ENCODE measurements around the gene CPVL.
A peak's percentile ranks its signal among the peaks of the same experiment; 100 is the strongest.

CPVL gene

GRCh38 chr7:29149036-29149435 lies 2.7 kb upstream of the CPVL start:
- Histone ChIP-seq H3K79me1 (replicated peaks; ENCODE audit: low read length, poor library complexity, severe bottlenecking) (no peaks in the 10 kb centered on the region), H4K91ac (ENCODE audit: low read length) (no peak overlapping the region), H2BK15ac (ENCODE audit: low read depth, poor library complexity, severe bottlenecking) (no peak overlapping the region), H4K8ac (ENCODE audit: low read length) (no peak overlapping the region), H2BK120ac (ENCODE audit: low read depth, low read length) (no peak overlapping the region), H3K27me3 (ENCODE audit: control insufficient read depth in 1 of 2, insufficient read depth in 1 of 2, low read length in 2 of 2) (peaks cover 45 to 49% of the 10 kb centered on the region in 2 experiments), H3K14ac (ENCODE audit: low read length in 2 of 2) (no peak overlapping the region), H3K4me3 (ENCODE audit: insufficient read depth in 1 of 2, low read depth in 1 of 2, low read length in 2 of 2) (no peak overlapping the region), H3K27ac (ENCODE audit: low read length, poor library complexity, severe bottlenecking) (no peak overlapping the region), H3K23ac (ENCODE audit: low read length in 2 of 2) (no peak overlapping the region), H3K4me1 (ENCODE audit: control insufficient read depth, insufficient read depth, low read depth, low read length) (peaks cover 6% of the 10 kb centered on the region), H2BK12ac (ENCODE audit: low read length in 2 of 2) (no peak overlapping the region), H2BK5ac (ENCODE audit: low read depth, low read length, poor library complexity, severe bottlenecking) (no peak overlapping the region), H3K36me3 (ENCODE audit: control insufficient read depth in 1 of 2, insufficient read depth in 2 of 2, low read depth in 1 of 2, low read length in 2 of 2) (no peaks in the 10 kb centered on the region), H3K4ac (ENCODE audit: low read depth in 1 of 2, low read length in 2 of 2) (no peak overlapping the region), H2AFZ (ENCODE audit: low read depth, low read length) (no peak overlapping the region), H3K4me2 (ENCODE audit: low read length, poor library complexity, severe bottlenecking) (no peak overlapping the region), H3K9me3 (ENCODE audit: control insufficient read depth, low read length) (no peaks in the 10 kb centered on the region), H2AK5ac (ENCODE audit: low read length, severe bottlenecking) (no peak overlapping the region), H3K9ac (ENCODE audit: low read length) (no peak overlapping the region), H3K18ac (ENCODE audit: low read depth in 1 of 2, low read length in 2 of 2) (no peak overlapping the region)
- WGBS = 93% methylated on average over 12 of the region's 12 CpGs
- no peak for DNase-seq

DNA sequence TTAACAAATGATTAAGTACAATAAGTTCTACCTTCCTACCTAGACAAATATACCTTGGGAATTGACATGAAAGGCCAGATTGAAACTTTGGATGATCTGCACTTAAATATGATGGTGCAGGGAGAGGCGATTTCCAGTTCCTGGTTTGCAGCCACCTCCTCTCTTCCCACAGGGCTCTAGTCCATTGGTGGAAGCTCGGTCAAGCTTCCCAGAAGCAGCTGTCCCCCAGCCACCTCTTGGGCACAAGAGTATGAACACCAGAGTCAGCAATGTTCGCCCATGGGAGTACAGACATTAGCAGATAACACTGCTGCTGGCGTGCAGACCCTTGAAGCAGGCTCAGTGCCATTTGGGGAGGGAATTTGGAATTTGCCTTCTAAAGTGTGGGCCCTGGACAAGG lies 1.5 kb upstream of the CPVL start:
- Histone ChIP-seq H3K4me3 (ENCODE audit: insufficient read depth in 1 of 2, low read depth in 1 of 2, low read length in 2 of 2) (no peak overlapping the region), H3K18ac (ENCODE audit: low read depth in 1 of 2, low read length in 2 of 2) (no peak overlapping the region), H3K36me3 (ENCODE audit: control insufficient read depth in 1 of 2, insufficient read depth in 2 of 2, low read depth in 1 of 2, low read length in 2 of 2) (no peaks in the 10 kb centered on the region), H3K9ac (ENCODE audit: low read length) (no peak overlapping the region), H3K79me1 (replicated peaks; ENCODE audit: low read length, poor library complexity, severe bottlenecking) (no peaks in the 10 kb centered on the region), H3K4me2 (ENCODE audit: low read length, poor library complexity, severe bottlenecking) (no peak overlapping the region), H3K23ac (ENCODE audit: low read length in 2 of 2) (no peak overlapping the region), H2BK120ac (ENCODE audit: low read depth, low read length) (no peak overlapping the region), H3K9me3 (ENCODE audit: control insufficient read depth, low read length) (no peaks in the 10 kb centered on the region), H4K8ac (ENCODE audit: low read length) (no peak overlapping the region), H2AK5ac (ENCODE audit: low read length, severe bottlenecking) (no peak overlapping the region), H2BK15ac (ENCODE audit: low read depth, poor library complexity, severe bottlenecking) (no peak overlapping the region), H4K91ac (ENCODE audit: low read length) (no peak overlapping the region), H2BK12ac (ENCODE audit: low read length in 2 of 2) (no peak overlapping the region), H3K27ac (ENCODE audit: low read length, poor library complexity, severe bottlenecking) (no peak overlapping the region), H3K14ac (ENCODE audit: low read length in 2 of 2) (no peak overlapping the region), H2AFZ (ENCODE audit: low read depth, low read length) (no peak overlapping the region), H3K27me3 (ENCODE audit: control insufficient read depth in 1 of 2, insufficient read depth in 1 of 2, low read length in 2 of 2) (peaks cover 49 to 58% of the 10 kb centered on the region in 2 experiments), H3K4ac (ENCODE audit: low read depth in 1 of 2, low read length in 2 of 2) (no peak overlapping the region), H3K4me1 (ENCODE audit: control insufficient read depth, insufficient read depth, low read depth, low read length) (peaks cover 6% of the 10 kb centered on the region), H2BK5ac (ENCODE audit: low read depth, low read length, poor library complexity, severe bottlenecking) (no peak overlapping the region)
- 97% methylated on average over 4 of the region's 4 CpGs for WGBS
- no peak for DNase-seq

DNA sequence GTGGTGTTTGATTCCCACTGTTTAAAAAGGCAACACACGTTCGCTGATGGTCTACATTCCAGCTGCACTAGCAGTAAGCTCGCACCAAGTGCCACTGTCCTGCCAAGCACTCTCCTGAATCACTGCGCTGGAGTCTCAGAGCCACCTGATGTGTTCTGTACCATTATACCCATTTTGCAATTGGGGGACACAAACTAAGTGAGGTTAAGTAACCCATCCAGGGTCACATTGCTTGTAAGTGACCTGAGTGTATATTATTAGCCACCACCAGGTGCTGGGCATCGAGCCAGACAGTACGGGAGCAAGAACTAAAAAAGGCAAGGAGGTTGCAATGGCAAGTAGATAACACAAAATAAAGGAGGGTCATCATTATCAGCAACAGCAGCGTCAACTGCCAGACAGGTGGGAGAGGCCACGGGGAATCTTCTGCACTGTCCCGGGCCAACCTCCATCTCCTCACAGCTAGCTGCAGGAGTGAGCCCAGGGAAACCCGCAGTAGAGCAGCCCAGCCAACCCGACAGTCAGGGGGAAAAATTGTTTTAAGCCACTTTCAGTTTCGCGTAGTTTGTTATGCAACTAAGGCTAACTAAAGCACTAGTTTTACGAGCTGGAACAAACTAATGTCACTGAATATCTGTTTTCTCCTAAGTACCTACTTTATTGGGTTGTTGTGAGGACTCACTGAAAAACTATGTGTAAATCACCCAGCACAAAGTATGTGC lies 712 bp upstream of the CPVL start:
- H3K9me3 ChIP-seq (ENCODE audit: control insufficient read depth, low read length) = no peaks in the 10 kb centered on the region
- H4K91ac ChIP-seq (ENCODE audit: low read length) = peak overlapping the region; percentile 53
- peaks cover 6% of the 10 kb centered on the region for H3K4me1 ChIP-seq (ENCODE audit: control insufficient read depth, insufficient read depth, low read depth, low read length)
- H3K36me3 ChIP-seq (ENCODE audit: control insufficient read depth in 1 of 2, insufficient read depth in 2 of 2, low read depth in 1 of 2, low read length in 2 of 2) = no peaks in the 10 kb centered on the region
- H3K27ac ChIP-seq (ENCODE audit: low read length, poor library complexity, severe bottlenecking) = no peak overlapping the region
- no peak overlapping the region for H3K4ac ChIP-seq (ENCODE audit: low read depth in 1 of 2, low read length in 2 of 2)
- no peak overlapping the region for H2AK5ac ChIP-seq (ENCODE audit: low read length, severe bottlenecking)
- no peak overlapping the region for H3K14ac ChIP-seq (ENCODE audit: low read length in 2 of 2)
- H2BK12ac ChIP-seq (ENCODE audit: low read length in 2 of 2) = no peak overlapping the region
- peaks cover 45 to 63% of the 10 kb centered on the region in 2 experiments for H3K27me3 ChIP-seq (ENCODE audit: control insufficient read depth in 1 of 2, insufficient read depth in 1 of 2, low read length in 2 of 2)
- no peak overlapping the region for H3K23ac ChIP-seq (ENCODE audit: low read length in 2 of 2)
- H2AFZ ChIP-seq (ENCODE audit: low read depth, low read length) = no peak overlapping the region
- H2BK120ac ChIP-seq (ENCODE audit: low read depth, low read length) = no peak overlapping the region
- peak overlapping the region; percentile 53 for H3K9ac ChIP-seq (ENCODE audit: low read length)
- WGBS = 62% methylated on average over 13 of the region's 14 CpGs
- DNase-seq = peak; percentile 16
- peak overlapping the region in 1 of 2 experiments; percentile 74 for H3K4me3 ChIP-seq (ENCODE audit: insufficient read depth in 1 of 2, low read depth in 1 of 2, low read length in 2 of 2)
- no peak overlapping the region for H4K8ac ChIP-seq (ENCODE audit: low read length)
- no peak overlapping the region for H3K4me2 ChIP-seq (ENCODE audit: low read length, poor library complexity, severe bottlenecking)
- H3K79me1 ChIP-seq (replicated peaks; ENCODE audit: low read length, poor library complexity, severe bottlenecking) = no peaks in the 10 kb centered on the region
- H2BK5ac ChIP-seq (ENCODE audit: low read depth, low read length, poor library complexity, severe bottlenecking) = no peak overlapping the region
- H3K18ac ChIP-seq (ENCODE audit: low read depth in 1 of 2, low read length in 2 of 2) = no peak overlapping the region
- no peak overlapping the region for H2BK15ac ChIP-seq (ENCODE audit: low read depth, poor library complexity, severe bottlenecking)

DNA sequence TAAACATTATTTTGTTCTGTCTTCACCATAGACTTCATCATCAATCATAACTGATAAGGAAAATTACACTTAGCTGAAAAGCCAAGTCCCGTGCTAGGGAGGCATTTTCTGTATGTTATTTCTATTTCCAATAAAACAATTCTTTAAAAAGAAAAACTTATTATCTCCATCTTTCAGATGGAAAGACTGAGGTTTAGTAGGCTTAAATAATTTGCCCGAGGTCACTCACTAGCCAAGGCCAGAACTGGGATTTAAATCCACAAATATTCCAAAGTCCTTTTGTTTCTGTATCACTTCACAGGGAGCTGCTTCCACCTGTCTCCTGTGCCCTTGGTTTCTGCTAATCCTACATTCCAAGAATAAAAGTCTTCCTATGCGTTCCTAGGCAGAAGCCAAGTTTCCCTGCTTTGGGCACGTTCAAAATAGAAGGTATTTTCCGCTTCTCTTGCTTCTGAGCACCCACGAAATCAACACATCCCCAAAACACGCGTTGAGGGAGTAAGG lies 732 bp downstream of the CPVL start:
- H3K27me3 ChIP-seq (ENCODE audit: control insufficient read depth in 1 of 2, insufficient read depth in 1 of 2, low read length in 2 of 2) = peaks cover 45 to 66% of the 10 kb centered on the region in 2 experiments
- DNase-seq = no peak
- no peak overlapping the region for H2BK5ac ChIP-seq (ENCODE audit: low read depth, low read length, poor library complexity, severe bottlenecking)
- H2AK5ac ChIP-seq (ENCODE audit: low read length, severe bottlenecking) = no peak overlapping the region
- H3K23ac ChIP-seq (ENCODE audit: low read length in 2 of 2) = no peak overlapping the region
- no peak overlapping the region for H4K91ac ChIP-seq (ENCODE audit: low read length)
- peaks cover 6% of the 10 kb centered on the region for H3K4me1 ChIP-seq (ENCODE audit: control insufficient read depth, insufficient read depth, low read depth, low read length)
- 6% methylated on average over 7 of the region's 8 CpGs for WGBS
- H2AFZ ChIP-seq (ENCODE audit: low read depth, low read length) = no peak overlapping the region
- H3K27ac ChIP-seq (ENCODE audit: low read length, poor library complexity, severe bottlenecking) = no peak overlapping the region
- H3K18ac ChIP-seq (ENCODE audit: low read depth in 1 of 2, low read length in 2 of 2) = no peak overlapping the region
- no peak overlapping the region for H4K8ac ChIP-seq (ENCODE audit: low read length)
- H2BK15ac ChIP-seq (ENCODE audit: low read depth, poor library complexity, severe bottlenecking) = no peak overlapping the region
- no peak overlapping the region for H2BK12ac ChIP-seq (ENCODE audit: low read length in 2 of 2)
- no peak overlapping the region for H3K14ac ChIP-seq (ENCODE audit: low read length in 2 of 2)
- H3K4ac ChIP-seq (ENCODE audit: low read depth in 1 of 2, low read length in 2 of 2) = no peak overlapping the region
- no peak overlapping the region for H2BK120ac ChIP-seq (ENCODE audit: low read depth, low read length)
- H3K9me3 ChIP-seq (ENCODE audit: control insufficient read depth, low read length) = no peaks in the 10 kb centered on the region
- H3K9ac ChIP-seq (ENCODE audit: low read length) = peak overlapping the region; percentile 53
- no peaks in the 10 kb centered on the region for H3K79me1 ChIP-seq (replicated peaks; ENCODE audit: low read length, poor library complexity, severe bottlenecking)
- no peaks in the 10 kb centered on the region for H3K36me3 ChIP-seq (ENCODE audit: control insufficient read depth in 1 of 2, insufficient read depth in 2 of 2, low read depth in 1 of 2, low read length in 2 of 2)
- H3K4me3 ChIP-seq (ENCODE audit: insufficient read depth in 1 of 2, low read depth in 1 of 2, low read length in 2 of 2) = peak overlapping the region in 1 of 2 experiments; percentile 74
- H3K4me2 ChIP-seq (ENCODE audit: low read length, poor library complexity, severe bottlenecking) = no peak overlapping the region
